Sigmoid colon (tissue), 4 donors: ENCODE data around the gene CSNK1G2.

Experiments used
- CTCF ChIP-seq, 4 experiments: fragments of 450-650 bp in 3 of 4; fragments of 200-600 bp in 1 of 4; IDR thresholded peaks; one replicate each; pipeline ENCODE4 v1.5.1; 2016 to 2019; ENCODE audit warnings: antibody characterized with exemption in 4 of 4, mild to moderate bottlenecking in 3 of 4, moderate library complexity in 2 of 4
- EP300 ChIP-seq, 4 donors: sonication (generic); formaldehyde crosslinking; IDR thresholded peaks; one replicate each; pipeline ENCODE4 v1.6.1; 2017; ENCODE audit warnings: antibody characterized with exemption in 4 of 4
- POLR2A ChIP-seq, 2 donors: fragments of 450-650 bp; IDR thresholded peaks; one replicate each; pipeline ENCODE4 v1.6.1; 2016; ENCODE audit warnings: antibody characterized with exemption in 2 of 2, mild to moderate bottlenecking in 2 of 2, moderate library complexity in 2 of 2

GRCh38 chr19:1933244-1933643 lies 7.7 kb upstream of the CSNK1G2 start:
- no peak for TF ChIP-seq CTCF (IDR thresholded peaks at IDR 0.05)
- TF ChIP-seq EP300 (IDR thresholded peaks at IDR 0.05): no peak
- TF ChIP-seq POLR2A (IDR thresholded peaks at IDR 0.05): no peak
